GM19099 (cell line): Measurements from ENCODE around the gene SH2D6.

Experiments used
- POLR2A ChIP-seq: IDR thresholded peaks from 3 replicates; pipeline ENCODE4 v1.6.1; 2011; ENCODE audit warnings: low read depth; ENCODE audit not compliant: insufficient read length; ENCODE audit errors: extremely low read depth

SH2D6 gene

DNA sequence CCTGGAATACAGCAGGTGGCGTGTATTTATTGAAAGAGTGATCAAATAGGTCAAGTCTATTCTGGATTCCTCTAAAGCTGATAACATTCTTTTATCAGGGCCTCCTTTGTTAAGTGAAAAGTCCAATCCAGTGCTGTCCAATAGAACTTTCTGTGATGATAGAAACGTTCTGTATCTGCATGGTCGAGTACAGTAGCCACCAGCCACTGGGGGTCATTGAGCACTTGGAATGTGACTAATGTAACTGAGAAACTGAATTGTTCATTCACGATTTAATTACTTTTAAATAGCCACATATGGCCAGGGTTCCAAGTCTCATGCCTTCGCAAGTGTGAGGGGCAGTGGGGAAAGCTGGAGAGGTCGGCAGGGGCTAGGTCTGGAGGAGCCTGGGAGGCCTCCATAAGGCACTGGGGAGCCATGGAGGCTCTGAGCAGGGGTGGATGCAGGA is 20.5 kb downstream of the SH2D6 start:
- TF ChIP-seq POLR2A = no peak

DNA sequence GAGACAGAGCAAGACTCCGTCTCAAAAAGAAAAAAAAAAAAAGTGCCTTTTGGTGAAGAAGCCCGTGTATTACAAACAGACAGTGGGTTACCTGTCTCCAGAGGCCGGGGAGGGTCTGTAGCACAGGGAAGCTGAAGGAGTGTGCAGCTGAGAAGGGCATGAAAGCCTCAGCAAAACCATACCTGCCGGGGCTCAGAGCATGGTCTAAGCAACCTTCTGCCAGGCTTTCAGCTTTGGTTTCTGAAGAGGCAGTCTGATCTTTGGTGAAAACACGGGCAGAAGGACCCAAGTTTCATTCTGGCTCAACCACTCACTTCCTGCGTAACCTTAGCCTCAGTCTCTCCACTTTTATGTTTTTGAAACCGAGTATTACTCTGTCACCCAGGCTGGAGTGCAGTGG is 21.5 kb downstream of the SH2D6 start:
- no peak for TF ChIP-seq POLR2A

DNA sequence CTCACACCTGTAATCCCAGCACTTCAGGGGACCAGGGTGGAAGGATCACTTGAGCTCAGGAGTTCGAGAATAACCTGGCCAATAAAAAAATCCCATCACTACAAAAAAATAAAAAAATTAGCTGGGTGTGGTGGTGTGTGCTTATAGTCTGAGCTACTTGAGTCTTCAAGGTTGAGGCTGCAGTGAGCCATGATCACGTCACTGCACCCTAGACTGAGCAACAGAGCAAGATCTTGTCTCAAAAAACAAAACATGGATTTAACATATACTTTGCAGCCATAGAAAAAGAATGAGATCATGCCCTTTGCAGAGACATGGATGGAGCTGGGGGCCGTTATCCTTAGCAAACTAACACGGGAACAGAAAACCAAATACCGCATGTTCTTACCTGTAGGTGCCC is 22.2 kb downstream of the SH2D6 start:
- no peak for TF ChIP-seq POLR2A

DNA sequence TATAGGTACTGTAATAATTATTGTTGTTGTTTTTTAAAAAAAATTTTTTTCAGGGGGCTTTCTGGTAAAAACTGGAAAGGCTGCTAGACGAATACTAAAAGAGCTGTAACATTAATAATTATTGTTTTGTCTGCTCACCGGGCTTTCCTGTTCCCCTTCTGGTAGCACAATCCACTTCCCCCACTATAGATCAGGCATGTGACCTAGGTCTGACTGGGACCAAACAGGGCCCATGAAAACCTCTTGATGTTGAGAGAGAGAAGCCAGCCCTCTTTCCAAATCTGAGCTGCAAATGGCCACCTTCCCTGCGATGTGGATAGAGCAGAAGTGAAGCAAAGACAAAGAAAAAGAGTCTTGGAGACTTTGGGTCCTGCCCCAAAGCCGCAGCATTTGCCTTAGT is 23.4 kb downstream of the SH2D6 start:
- no peak for TF ChIP-seq POLR2A

DNA sequence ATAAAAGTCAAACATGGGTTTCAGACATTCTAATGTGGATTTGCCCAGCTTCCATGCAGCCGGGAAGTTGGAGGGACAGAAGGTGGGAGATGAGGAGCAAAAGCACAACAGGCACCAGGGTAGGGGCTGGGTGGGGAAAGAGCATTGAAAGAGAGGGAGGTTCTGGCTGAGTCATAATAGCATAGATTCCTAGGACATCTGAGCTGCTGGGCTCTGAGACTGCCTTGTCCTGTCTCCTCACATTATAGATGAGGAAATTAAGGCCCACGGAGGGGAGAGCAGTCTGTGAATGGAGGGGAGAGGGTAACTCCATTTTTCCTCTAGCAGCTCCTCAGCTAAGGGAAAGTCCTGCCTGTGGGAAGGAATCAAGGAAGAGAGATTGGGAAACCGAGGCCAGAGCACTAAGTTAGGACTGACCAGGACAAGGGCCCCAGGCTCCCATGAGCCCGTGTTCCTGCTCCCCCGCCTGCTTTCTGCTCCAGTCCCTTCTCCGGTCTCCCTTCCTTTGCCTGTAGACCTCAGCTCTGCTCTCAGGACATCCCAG is 26.2 kb downstream of the SH2D6 start:
- no peak for TF ChIP-seq POLR2A

DNA sequence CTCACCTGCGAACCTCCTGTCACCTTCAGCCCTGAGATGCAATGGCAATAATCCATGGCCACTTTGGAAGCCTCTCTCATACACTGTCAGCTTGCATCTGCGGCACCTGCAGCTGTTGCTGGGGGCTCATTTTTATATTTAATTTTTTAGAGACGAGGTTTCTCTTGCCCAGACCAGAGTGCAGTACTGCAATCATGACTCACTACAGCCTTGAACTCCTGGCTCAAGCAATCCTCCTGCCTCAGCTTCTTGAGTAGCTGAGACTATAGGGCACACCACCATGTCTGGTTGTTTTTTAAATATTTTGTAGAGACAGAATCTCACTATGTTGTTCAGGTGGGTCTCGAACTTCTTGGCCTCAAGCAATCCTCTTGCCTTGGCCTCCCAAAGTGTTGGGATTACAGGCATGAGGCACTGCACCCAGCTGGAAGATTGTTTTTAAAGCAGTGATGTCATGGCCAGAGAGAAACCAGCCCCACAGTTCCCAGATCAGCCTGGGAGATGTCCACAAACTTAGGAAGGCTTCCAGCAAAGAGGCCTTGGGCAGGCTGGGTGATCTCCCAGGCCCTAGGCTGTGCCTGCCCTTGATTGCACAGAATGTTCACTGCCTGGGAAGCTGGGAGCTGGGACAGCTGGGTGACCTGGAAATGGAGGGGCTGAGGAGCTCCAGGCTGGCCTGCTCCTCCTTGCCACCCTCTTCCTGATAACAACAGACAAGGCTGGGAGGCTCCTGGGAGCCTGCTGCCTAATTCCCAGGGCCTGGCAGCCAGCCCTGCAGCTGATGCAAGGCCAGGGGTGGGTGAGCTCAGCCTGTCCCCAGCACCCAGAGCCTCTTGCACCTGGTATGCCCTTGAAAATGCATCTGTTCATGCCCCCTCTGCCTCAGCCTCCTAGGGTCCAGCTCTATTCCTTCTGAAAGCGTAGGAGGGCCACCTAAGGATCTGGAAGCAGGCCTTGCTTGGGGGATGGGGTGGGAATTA is 27.1 kb downstream of the SH2D6 start:
- TF ChIP-seq POLR2A = no peak

DNA sequence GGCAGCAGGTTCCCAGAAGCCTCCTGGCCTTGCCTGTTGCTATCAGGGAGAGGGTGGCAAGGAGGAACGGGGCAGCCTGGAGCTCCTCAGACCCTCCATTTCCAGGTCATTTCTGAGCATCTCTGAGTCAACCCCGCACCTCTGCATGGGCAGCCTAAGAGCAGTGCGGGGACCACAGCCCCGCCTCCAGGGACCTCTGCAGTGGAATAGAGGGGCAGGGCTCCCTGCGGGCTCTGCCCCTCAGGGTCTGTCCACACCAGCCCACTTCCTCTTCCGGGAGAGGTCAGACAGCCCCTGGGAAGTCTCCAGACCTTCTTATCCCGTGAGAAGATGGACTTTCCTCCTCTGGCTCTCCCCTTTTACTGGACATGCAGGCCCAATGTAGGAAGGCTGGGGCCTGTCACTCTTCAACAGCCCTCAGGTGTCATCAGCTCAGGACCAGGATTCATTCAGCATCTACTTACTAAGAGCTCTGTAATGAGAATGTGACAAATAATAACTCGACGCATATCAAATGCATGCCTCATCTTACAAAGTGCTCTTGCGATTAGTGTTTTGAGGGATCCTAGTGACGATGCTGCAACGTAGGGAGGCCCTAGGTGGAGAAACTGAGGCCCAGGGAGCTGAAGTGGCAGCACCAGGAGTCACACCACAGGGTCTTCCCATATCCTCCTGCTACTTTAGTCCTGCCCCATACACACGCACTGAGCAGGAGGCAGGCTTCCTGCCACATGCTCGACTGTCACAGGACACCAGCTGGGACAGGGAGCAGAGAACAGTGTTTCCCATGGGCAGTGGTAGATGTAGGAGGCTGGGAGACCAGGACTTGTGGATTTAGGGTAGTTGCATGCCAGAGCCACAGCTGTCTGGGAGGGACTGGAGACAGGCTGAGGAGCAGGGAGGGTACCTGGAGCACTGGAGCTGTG is 28.0 kb downstream of the SH2D6 start:
- TF ChIP-seq POLR2A = no peak

DNA sequence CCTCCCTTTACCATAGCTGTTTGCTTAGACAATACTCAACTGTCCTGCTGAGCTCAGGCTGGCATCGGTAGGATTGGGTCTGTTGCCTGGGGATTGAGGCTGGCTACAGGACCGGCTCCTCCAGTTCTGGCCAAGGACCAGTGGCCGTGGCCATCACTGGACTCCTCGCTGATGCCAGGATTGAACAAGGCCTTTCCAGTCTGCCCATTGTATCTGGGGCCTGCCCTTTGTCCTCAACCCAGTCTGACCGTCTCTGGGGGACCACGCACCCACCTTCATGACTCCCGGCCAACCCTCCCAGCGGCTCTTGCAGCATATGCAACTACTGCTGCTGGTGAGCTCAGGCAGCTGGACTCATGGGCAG is 28.7 kb downstream of the SH2D6 start:
- TF ChIP-seq POLR2A = no peak

DNA sequence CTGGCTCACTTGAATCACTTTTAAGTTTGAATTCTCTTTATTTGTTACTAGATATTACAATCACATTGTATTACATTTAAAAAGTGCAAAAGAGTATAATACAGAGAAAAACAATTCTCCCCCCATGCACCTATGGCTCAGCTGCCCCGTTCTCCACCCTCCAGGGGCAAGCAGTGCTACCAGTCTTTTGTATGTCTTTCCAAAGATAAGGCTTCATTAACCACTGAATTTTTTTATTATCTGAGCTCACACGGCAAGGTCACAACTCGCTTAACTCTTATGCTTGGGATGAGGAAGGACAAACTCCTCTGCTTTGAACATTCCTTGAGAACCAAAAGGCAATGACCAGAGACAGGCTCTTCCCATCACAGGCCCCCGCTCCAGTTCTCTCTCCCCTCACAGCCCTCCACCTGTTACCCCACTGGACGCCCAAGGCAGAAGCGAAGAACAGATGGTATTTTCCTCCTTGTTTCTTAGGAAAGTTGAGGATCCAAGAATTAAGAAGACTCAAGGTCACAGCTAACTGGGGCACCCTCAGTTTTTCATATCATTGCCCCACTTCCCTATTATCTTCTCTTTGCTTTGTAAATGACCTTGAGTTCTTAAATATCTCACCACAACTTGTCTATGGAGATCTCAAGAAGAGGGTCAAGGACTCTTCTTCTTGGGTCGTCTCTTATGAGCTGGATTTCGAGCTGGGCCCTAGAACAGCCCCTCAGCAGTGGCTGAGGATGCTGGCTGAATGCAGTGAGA is 30.1 kb downstream of the SH2D6 start:
- TF ChIP-seq POLR2A = no peak

DNA sequence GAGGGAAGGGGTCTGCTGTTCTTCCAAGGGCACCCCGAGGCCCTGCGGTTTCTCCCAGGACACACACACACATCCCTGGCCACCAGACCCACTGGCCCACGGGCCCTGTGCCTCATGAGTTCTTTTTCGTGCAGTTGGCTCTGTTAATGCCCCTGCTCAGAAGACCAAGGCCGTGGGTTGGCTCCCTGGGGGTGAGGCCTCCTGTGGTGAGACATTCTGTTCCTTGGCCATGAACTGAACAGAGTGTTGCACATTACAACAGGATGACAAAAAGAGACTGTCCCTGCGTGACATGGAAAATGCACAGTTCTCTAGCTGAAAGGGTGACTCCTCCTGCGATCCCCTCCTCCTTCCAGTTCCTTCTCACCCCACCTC is 30.7 kb downstream of the SH2D6 start:
- TF ChIP-seq POLR2A = no peak

DNA sequence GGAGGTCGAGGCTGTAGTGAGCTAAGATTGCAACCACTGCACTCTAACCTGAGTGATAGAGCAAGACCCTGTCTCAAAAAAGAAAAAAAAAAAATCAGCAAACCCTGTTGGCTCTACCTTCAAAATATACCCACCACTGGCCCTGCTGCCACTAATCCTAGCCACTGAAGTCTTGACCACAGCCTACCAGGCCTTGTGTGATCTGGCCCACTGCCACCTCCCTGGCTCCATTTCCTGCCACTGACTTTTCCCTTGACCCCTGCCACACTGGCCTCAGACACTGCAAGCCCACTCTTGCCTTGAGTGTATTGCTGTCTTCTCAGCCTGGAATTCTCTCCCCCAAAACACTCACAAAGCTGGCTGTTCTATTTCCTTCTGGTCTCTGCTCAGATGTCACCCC is 33.7 kb downstream of the SH2D6 start:
- TF ChIP-seq POLR2A = no peak

DNA sequence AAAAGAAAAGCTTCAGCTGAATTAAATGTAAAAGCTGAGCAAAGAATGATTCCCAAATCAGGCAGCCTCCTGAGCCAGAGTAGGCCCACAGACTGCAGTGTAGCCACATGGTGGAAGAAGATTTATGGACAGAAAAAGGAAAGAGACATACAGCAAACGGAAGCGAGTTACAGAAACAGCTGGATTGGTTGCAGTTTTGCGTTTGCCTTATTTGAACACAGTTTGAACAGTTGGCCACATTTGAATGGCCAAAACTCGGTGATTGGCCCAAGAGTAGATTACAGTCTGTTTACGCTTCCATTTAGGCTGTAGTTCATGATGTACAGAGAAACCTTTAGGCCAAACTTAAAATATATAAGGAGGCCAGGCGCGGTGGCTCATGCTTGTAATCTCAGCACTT is 35.1 kb downstream of the SH2D6 start:
- no peak for TF ChIP-seq POLR2A

DNA sequence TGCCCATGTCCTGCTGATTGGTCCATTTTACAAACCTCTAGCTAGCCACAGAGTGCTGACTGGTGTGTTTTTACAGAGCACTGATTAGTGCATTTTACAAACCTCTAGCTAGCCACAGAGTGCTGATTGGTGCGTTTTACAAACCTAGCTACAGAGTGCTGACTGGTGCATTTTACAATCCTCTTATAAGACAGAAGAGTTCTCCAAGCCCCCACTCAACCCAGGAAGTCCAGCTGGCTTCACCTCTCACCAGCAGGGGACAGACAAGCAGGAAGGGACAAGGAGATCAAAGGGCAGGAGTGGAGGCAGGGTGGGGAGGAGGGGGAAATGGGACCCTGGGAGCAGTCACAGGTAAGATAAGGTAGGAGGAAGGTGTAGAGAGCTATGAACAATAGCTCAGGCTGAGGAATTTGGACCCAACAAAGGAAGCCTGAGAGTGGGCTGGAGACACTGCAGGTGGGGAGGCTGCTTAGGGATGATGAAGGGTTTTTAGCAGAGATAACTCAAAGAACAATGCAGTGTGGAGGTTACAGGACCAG is 37.1 kb downstream of the SH2D6 start:
- no peak for TF ChIP-seq POLR2A

DNA sequence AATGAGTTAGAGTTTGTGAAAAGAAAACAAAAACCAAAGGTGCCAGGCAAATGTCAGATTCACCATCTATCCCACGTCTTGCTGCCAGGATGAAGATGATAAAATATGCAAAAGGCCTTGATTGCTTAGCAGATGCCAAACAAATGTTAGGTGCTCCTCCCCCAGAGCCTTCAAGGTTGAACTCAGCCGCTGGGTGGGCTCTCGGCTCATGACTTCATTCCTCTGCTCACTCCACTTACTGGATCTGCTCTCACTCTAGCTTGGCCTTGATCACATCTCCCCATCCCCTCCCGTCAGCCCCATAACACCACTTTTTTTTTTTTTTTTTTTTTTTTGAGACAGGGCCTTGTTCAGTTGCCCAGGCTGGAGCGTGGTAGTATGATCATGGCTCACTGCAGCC is 38.5 kb downstream of the SH2D6 start:
- no peak for TF ChIP-seq POLR2A
